ENCODE data around the gene GBX2. TPM values are rescaled to one million over a fixed set of nuclear protein-coding genes. Genes with fewer than 3 reads are reported as not detected.

GBX2 gene
- total RNA-seq, 1 experiment from 2014 or later = 5.9 TPM

DNA sequence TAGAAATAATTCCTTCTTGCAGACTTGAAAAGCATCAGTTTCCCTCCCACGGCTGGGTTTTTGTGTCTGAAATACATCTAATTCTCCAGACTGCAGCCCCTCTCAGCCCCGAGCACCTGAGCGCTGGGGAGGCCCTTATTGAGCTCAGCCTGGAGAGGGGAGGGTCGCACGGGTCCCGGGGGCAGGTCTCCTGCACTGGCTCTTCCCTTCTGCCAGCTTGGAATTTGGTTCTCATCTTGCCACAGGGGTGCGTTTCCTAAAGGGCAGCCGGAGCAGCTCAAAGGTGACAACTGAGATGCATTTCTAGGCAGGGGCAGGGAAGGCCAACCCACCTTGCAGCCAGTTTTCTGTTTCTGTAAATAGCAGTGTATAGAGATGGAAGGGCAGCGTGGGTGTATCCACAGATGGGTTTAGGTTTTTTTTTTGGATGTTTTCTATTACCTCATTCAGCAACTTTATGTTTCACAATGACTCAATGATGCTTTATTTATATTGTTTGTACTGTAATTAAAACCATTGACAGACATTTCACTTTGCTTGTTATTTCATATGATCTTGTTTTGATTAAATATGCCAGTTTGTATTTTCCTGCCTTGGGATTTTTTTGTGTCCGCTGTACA is 37.0 kb downstream of the GBX2 start:
- intact Hi-C loops (cut with micrococcal nuclease) = no loop called here
- ChIA-PET POLR2A (no interaction called here), CTCF (no interaction called here), RAD21 (ENCODE audit: low non-redundant PET in 1 of 2, low total read pairs in 2 of 2, uncharacterized antibody in 2 of 2, unreplicated experiment in 2 of 2) (no interaction called here)
- H3K9me2 ChIP-seq (ENCODE audit: insufficient read depth) = no peaks in the 10 kb centered on the region
- no peak overlapping the region for H3K9ac ChIP-seq (ENCODE audit: low read length)
- no peak overlapping the region for H2AFZ ChIP-seq (ENCODE audit: low read depth, low read length, poor library complexity, severe bottlenecking)
- DNase-seq (ENCODE audit: low read depth, low spot score) = no peak
- ATAC-seq = no peak
- H3K4me2 ChIP-seq (ENCODE audit: low read length) = no peak overlapping the region
- no peaks in the 10 kb centered on the region for H4K20me1 ChIP-seq (ENCODE audit: insufficient read depth)
- TF ChIP-seq ZNF274 (IDR thresholded peaks at IDR 0.05; ENCODE audit: low read depth, low read length) (no peak), SP1 (IDR thresholded peaks at IDR 0.05; ENCODE audit: low read depth) (no peak), JUND (IDR thresholded peaks at IDR 0.05) (no peak), EGR1 (IDR thresholded peaks at IDR 0.05; ENCODE audit: low read depth) (no peak), POLR2AphosphoS5 (IDR thresholded peaks at IDR 0.05; ENCODE audit: low read depth, low read length) (no peak), YY1 (IDR thresholded peaks at IDR 0.05; ENCODE audit: extremely low read depth, insufficient replicate concordance, low read depth, low read length) (no peak), EZH2phosphoT487 (IDR thresholded peaks at IDR 0.05; ENCODE audit: borderline replicate concordance) (no peak), CEBPB (IDR thresholded peaks at IDR 0.05; ENCODE audit: low read depth) (no peak)
- TF ChIP-seq, protein P1, sequence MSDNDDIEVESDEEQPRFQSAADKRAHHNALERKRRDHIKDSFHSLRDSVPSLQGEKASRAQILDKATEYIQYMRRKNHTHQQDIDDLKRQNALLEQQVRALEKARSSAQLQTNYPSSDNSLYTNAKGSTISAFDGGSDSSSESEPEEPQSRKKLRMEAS (IDR thresholded peaks at IDR 0.05) = no peak
- TF ChIP-seq, protein P2, sequence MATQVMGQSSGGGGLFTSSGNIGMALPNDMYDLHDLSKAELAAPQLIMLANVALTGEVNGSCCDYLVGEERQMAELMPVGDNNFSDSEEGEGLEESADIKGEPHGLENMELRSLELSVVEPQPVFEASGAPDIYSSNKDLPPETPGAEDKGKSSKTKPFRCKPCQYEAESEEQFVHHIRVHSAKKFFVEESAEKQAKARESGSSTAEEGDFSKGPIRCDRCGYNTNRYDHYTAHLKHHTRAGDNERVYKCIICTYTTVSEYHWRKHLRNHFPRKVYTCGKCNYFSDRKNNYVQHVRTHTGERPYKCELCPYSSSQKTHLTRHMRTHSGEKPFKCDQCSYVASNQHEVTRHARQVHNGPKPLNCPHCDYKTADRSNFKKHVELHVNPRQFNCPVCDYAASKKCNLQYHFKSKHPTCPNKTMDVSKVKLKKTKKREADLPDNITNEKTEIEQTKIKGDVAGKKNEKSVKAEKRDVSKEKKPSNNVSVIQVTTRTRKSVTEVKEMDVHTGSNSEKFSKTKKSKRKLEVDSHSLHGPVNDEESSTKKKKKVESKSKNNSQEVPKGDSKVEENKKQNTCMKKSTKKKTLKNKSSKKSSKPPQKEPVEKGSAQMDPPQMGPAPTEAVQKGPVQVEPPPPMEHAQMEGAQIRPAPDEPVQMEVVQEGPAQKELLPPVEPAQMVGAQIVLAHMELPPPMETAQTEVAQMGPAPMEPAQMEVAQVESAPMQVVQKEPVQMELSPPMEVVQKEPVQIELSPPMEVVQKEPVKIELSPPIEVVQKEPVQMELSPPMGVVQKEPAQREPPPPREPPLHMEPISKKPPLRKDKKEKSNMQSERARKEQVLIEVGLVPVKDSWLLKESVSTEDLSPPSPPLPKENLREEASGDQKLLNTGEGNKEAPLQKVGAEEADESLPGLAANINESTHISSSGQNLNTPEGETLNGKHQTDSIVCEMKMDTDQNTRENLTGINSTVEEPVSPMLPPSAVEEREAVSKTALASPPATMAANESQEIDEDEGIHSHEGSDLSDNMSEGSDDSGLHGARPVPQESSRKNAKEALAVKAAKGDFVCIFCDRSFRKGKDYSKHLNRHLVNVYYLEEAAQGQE (IDR thresholded peaks at IDR 0.05; ENCODE audit: low read depth) = no peak
- TF ChIP-seq, protein P3, sequence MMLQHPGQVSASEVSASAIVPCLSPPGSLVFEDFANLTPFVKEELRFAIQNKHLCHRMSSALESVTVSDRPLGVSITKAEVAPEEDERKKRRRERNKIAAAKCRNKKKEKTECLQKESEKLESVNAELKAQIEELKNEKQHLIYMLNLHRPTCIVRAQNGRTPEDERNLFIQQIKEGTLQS (IDR thresholded peaks at IDR 0.05) = no peak
- H3K4me3 ChIP-seq (replicated peaks in 1 of 2; ENCODE audit: low read depth in 1 of 2, low read length in 2 of 2) = no peak overlapping the region
- H3K9me3 ChIP-seq (ENCODE audit: control insufficient read depth in 1 of 2, insufficient read depth in 1 of 2, low read depth in 1 of 2, low read length in 2 of 2) = no peaks in the 10 kb centered on the region
- H3K27ac ChIP-seq (ENCODE audit: low read depth, low read length) = no peak overlapping the region
- no peaks in the 10 kb centered on the region for H3K79me2 ChIP-seq (ENCODE audit: insufficient read depth, low read length)
- BruUV-seq (replicated peaks) = no TSS peak
- no peaks in the 10 kb centered on the region for H3K27me3 ChIP-seq (ENCODE audit: insufficient read depth, low read length)
- no peaks in the 10 kb centered on the region for H3K36me3 ChIP-seq (ENCODE audit: control insufficient read depth in 1 of 2, insufficient read depth in 2 of 2, low read length in 2 of 2)
- H3K4me1 ChIP-seq (ENCODE audit: control insufficient read depth in 1 of 2, insufficient read depth in 2 of 2, low read length in 2 of 2) = no peaks in the 10 kb centered on the region
